ENCODE data around the gene LRRC7. TPM values are rescaled to one million over a fixed set of nuclear protein-coding genes. Genes with fewer than 3 reads are reported as not detected.

LRRC7 gene
- total and polyA plus RNA-seq, 2 of the 8 experiments (the other 6 are each of a cell fraction or from before 2014, with no cell fraction given), result 0.03 to 0.17 TPM

GRCh38 chr1:70171512-70171911 lies 603.8 kb downstream of the LRRC7 start (continued):
- TF ChIP-seq, protein P1, sequence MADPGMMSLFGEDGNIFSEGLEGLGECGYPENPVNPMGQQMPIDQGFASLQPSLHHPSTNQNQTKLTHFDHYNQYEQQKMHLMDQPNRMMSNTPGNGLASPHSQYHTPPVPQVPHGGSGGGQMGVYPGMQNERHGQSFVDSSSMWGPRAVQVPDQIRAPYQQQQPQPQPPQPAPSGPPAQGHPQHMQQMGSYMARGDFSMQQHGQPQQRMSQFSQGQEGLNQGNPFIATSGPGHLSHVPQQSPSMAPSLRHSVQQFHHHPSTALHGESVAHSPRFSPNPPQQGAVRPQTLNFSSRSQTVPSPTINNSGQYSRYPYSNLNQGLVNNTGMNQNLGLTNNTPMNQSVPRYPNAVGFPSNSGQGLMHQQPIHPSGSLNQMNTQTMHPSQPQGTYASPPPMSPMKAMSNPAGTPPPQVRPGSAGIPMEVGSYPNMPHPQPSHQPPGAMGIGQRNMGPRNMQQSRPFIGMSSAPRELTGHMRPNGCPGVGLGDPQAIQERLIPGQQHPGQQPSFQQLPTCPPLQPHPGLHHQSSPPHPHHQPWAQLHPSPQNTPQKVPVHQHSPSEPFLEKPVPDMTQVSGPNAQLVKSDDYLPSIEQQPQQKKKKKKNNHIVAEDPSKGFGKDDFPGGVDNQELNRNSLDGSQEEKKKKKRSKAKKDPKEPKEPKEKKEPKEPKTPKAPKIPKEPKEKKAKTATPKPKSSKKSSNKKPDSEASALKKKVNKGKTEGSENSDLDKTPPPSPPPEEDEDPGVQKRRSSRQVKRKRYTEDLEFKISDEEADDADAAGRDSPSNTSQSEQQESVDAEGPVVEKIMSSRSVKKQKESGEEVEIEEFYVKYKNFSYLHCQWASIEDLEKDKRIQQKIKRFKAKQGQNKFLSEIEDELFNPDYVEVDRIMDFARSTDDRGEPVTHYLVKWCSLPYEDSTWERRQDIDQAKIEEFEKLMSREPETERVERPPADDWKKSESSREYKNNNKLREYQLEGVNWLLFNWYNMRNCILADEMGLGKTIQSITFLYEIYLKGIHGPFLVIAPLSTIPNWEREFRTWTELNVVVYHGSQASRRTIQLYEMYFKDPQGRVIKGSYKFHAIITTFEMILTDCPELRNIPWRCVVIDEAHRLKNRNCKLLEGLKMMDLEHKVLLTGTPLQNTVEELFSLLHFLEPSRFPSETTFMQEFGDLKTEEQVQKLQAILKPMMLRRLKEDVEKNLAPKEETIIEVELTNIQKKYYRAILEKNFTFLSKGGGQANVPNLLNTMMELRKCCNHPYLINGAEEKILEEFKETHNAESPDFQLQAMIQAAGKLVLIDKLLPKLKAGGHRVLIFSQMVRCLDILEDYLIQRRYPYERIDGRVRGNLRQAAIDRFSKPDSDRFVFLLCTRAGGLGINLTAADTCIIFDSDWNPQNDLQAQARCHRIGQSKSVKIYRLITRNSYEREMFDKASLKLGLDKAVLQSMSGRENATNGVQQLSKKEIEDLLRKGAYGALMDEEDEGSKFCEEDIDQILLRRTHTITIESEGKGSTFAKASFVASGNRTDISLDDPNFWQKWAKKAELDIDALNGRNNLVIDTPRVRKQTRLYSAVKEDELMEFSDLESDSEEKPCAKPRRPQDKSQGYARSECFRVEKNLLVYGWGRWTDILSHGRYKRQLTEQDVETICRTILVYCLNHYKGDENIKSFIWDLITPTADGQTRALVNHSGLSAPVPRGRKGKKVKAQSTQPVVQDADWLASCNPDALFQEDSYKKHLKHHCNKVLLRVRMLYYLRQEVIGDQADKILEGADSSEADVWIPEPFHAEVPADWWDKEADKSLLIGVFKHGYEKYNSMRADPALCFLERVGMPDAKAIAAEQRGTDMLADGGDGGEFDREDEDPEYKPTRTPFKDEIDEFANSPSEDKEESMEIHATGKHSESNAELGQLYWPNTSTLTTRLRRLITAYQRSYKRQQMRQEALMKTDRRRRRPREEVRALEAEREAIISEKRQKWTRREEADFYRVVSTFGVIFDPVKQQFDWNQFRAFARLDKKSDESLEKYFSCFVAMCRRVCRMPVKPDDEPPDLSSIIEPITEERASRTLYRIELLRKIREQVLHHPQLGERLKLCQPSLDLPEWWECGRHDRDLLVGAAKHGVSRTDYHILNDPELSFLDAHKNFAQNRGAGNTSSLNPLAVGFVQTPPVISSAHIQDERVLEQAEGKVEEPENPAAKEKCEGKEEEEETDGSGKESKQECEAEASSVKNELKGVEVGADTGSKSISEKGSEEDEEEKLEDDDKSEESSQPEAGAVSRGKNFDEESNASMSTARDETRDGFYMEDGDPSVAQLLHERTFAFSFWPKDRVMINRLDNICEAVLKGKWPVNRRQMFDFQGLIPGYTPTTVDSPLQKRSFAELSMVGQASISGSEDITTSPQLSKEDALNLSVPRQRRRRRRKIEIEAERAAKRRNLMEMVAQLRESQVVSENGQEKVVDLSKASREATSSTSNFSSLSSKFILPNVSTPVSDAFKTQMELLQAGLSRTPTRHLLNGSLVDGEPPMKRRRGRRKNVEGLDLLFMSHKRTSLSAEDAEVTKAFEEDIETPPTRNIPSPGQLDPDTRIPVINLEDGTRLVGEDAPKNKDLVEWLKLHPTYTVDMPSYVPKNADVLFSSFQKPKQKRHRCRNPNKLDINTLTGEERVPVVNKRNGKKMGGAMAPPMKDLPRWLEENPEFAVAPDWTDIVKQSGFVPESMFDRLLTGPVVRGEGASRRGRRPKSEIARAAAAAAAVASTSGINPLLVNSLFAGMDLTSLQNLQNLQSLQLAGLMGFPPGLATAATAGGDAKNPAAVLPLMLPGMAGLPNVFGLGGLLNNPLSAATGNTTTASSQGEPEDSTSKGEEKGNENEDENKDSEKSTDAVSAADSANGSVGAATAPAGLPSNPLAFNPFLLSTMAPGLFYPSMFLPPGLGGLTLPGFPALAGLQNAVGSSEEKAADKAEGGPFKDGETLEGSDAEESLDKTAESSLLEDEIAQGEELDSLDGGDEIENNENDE (IDR thresholded peaks at IDR 0.05; ENCODE audit: insufficient replicate concordance, low read length), result no peak
- no peak for TF ChIP-seq ZNF274 (IDR thresholded peaks at IDR 0.05; ENCODE audit: borderline replicate concordance, extremely low read depth, low read length)
